Measurements from ENCODE around the gene FLVCR1. TPM values are rescaled to one million over a fixed set of nuclear protein-coding genes. Genes with fewer than 3 reads are reported as not detected.
A peak's percentile ranks its signal among the peaks of the same experiment; 100 is the strongest.
"Not testable (repeated sequence)": the region's sequence is repeated elsewhere in the genome, so short reads cannot be mapped to it uniquely, and the experiment has no call there.

Gene FLVCR1
- polyA plus RNA-seq, 4 donors = 16.1 to 34.9 (median 25.6) TPM

DNA sequence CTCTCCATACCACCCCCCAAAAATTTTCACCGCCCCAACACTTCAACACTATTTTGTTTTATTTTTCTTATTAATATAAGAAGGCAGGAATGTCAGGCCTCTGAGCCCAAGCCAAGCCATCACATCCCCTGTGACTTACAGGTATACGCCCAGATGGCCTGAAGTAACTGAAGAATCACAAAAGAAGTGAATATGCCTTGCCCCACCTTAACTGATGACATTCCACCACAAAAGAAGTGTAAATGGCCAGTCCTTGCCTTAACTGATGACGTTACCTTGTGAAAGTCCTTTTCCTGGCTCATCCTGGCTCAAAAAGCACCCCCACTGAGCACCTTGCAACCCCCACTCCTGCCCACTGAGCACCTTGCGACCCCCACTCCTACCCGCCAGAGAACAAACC lies 56.0 kb downstream of the FLVCR1 start:
- DNase-seq (ENCODE audit: low read depth in 4 of 4, low spot score in 2 of 4) = not testable (repeated sequence)

DNA sequence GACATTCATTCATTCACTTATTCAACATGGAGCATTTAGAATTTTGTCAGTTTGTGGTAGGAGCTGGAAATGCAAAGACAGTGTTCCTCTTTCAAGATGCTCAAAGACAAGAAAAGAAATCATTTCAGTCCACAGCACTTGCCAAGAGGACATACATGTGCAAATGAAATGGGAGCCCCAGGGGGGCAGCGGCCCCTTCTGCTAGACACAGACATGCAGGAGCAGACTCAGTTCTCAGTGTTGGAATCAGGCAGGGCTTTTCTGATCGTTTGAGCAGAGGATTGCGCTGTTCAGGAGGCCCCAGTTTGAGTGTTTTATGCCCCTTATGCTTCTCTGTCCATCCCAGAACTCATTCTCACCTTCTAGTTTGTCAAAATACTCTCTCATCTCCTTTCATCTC lies 56.7 kb downstream of the FLVCR1 start:
- no peak for DNase-seq (ENCODE audit: low read depth in 4 of 4, low spot score in 2 of 4)

DNA sequence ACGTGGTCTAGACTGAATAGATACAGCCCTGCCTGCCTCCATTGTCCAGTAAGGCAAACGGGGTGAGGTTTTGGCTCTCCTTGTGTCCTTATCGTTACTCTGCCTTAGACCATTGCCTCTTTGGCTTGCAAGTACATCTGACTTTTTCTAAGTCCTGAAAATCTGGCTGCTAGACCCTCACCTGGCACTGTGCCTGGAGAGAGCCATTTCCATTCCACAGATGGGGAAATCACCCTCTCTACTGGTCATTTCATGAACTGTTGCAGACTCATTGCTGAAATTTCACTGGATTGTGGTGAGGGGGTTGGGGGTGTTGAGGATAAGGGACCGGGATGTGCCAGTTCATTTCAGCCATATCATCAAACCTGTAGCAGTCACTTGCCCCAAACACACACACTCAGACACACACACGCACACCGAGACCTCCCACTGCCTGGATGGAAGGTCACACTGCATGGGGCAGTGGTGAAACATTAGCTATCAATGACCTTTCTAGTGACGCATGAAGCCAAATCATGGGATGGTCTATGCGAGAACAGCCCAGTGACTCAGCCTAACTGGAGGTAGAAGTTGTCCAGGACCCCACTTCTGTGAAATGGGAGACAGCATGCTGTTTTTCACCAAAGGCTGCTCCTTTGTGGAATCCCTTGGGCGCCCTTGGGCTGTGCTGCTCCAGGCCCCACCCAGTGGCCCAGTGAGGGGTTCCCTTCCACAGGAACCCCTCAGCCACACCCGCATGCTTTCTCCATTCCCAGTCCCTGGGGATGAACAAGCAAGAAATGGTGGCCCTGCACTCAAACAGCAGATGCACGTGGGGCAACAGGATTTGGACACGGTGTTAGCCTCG lies 57.4 kb downstream of the FLVCR1 start:
- peak in 2 of 4 donors; percentile 46 to 56 for DNase-seq (ENCODE audit: low read depth in 4 of 4, low spot score in 2 of 4)

DNA sequence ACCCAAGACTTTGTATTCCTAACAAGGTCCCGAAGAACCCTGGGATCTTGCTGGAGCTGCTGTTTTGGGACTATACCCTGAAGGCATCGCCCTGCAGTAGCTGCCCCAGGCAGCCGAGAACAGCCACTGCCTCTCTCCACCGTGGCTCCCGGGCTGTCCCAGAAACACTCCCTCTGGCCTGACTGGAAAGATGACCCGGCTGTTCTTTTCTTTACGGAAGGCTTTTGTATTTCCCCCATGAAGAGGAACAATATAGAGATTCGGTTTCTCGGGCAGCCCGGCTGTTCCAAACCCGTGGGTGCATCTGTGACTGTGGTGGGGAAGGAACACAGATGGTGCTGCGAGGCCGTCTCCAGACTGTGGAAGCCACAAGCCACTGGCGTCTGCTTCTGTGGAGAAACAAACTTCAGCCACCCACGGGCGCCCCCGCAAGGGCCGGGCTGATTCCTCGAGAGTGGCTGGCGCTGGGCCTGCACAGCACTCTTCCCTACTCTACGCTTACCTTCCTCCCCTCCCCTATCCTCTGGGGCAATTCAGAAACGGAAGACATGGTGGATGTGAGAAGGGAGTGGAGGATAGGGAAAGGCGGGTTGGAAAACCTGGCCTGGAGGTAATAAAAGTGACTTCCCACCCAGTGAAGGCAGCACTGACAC lies 58.5 kb downstream of the FLVCR1 start:
- peak in 2 of 4 donors; percentile 18 to 55 for DNase-seq (ENCODE audit: low read depth in 4 of 4, low spot score in 2 of 4)

DNA sequence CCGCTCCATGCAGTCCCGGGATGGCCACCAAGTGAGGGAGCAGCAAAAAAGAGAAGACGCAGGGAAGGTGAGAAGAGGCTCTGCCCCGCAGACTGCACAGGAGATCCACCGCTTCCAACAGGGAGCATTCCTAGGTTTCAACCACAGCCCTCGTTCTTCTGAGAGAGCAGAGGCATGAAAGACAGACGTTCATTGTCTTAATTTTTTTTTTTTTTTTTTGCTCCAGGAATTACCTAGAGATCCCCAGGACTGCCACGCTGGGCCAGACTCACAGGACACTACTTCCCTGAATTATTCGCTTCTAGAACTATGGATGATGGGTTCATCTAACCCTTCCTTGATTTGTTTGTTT lies 59.0 kb downstream of the FLVCR1 start:
- DNase-seq (ENCODE audit: low read depth in 4 of 4, low spot score in 2 of 4) = no peak

DNA sequence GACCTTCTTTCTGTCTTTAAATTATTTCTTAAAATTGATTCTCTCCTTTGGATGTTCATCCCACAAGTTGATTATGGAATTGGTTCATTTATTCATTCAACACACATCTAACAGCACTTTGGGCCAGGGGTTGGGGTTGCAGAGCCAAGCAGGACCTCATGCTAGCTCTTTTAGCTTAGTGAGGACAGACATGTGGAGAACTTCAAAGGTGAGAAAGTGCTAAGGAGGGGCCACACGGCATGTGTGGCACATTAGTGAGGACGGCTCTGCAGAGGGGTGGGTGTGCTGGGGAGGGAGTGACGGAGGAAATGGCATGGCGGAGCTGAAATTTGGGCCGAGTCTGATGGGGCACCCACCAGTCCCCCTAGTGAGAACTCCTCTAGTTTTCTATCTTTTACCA lies 59.8 kb downstream of the FLVCR1 start:
- DNase-seq (ENCODE audit: low read depth in 4 of 4, low spot score in 2 of 4) = no peak

DNA sequence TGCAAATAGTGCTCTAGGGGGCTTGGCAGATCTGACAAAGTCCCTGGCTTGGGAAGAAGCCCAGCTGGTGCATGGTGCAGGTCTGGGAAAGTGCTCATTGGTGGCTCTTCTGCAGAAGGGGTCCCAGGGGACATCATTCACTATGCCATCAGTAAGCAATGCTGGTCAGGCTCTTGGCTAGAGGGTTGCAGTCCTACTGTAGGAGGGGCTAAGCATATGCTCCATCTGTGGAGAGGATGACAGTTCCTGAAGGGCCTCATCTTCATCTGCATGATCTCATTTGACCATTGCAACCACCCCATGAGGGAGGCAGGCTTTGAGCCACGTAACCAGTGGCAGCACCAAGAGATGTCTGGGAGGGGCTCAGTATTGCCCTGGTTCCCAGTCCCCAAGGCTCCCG lies 60.7 kb downstream of the FLVCR1 start:
- no peak for DNase-seq (ENCODE audit: low read depth in 4 of 4, low spot score in 2 of 4)

DNA sequence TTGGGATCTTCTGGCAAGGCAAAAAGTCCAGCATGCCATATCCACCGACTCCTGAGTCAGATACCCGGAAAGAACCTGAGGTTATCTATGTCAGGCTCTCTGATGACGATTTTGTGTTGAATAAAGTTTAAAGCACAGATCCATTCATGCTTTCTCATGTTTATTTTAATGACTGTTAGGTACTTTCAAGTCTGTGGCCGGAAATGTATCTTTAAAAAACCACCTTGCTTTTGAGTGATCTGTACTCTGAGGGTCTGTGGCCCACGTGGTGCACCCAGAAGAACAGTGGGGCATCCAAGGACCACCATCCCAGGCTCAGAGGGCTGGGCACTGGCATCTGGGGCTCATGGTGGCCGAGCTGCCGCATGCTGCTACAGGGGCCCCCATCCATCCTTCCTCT lies 62.2 kb downstream of the FLVCR1 start:
- DNase-seq (ENCODE audit: low read depth in 4 of 4, low spot score in 2 of 4) = no peak

DNA sequence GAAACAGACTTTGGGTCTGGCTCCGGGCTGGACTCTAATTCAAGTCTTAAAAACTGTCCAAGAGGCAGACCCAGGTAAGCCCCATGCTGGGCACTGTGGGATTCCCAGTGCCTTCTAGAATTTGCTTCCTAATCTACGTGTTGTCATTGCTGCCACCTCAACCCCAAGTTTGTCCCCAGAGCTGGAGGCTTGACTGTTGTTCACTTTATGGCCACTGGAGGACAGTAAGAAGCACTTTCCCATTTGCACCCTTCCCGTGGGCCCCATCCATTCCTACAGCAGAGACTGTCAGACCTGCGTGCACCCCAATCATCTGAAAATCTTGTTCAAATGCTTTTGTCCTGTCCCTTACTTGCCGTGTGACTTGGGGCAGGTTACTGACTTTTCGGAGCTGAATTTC lies 62.8 kb downstream of the FLVCR1 start:
- DNase-seq (ENCODE audit: low read depth in 4 of 4, low spot score in 2 of 4) = no peak

DNA sequence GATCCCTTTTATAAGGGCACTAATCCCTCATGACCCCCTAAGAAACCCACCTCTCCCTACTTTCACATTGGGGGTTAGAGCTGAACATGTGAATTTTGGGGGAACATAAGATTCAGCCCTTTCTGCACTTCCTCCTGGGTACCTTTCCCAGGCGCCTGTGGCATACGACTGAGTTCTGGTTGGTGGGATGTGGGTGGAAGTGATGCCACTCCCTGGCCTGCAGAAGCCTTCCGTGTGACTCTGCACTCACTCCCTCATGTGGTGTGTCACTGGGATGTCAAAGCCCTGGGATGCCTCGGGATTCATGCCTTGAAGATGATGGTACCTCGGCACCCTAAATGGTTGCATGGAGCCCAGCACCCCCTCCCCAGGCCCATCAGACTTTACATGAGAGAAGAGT lies 63.9 kb downstream of the FLVCR1 start:
- DNase-seq (ENCODE audit: low read depth in 4 of 4, low spot score in 2 of 4) = no peak

DNA sequence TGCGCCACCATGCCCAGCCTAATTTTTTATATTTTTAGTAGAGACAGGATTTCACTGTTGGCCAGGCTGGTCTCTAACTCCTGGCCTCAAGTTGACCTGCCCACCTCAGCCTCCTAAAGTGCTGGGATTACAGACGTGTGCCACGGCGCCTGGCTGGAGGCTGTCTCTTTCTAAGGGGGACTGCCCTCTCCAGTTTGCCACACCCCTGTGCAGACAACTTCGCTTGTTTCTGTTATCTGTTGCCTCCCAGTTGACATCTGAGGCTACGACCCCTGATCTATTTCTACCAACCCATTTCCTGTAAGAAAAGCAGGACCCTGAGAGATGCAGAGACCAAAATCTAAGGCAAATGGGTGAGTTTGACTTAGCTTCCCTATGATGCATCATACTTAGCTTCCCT lies 68.3 kb downstream of the FLVCR1 start:
- no peak for DNase-seq (ENCODE audit: low read depth in 4 of 4, low spot score in 2 of 4)

DNA sequence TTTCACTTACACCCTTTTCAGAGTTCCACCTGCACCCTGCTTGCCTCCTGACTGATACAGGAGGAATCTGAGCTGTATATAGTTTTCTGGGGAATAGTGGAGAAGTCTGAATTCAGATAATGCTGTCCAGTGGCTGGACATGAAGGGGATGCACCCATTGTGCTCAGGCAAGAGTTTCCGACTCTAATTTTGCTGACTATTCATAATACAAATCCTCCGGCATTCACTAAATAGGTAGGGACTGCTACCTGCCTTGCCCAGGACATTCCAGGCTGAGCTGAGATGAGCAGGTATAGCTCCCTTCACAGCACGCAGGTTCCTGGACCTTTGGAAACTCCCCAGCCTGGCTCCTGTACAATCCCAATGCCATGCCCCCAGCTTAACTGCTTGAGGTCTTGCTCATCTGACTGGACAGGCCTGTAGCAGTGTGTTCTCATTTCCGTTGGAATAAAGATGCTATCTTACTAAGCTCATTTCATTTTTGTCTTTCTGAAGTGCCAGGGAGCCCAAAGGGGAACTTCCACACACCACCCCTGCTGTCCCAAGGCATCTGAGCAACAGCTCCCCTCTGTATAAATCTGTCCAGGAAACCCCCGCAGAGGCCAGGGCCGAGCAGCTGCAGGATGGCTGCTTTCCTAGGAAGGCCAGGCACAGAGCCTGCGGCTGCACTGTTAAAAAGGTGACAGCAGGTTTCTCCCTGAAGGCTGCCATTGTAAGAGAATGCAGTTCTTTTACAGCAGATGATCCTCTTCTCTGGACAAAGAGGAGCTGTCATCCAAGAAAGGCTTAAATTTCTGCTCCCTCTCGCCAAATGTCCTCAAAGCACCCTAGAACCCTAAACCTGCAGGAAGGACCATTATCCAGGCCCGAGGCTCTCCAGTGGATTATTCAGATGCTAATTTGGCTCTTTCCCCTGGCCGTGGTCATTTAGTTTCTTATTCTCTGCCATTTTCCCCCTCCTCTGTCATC lies 70.5 kb downstream of the FLVCR1 start:
- DNase-seq (ENCODE audit: low read depth in 4 of 4, low spot score in 2 of 4) = no peak

DNA sequence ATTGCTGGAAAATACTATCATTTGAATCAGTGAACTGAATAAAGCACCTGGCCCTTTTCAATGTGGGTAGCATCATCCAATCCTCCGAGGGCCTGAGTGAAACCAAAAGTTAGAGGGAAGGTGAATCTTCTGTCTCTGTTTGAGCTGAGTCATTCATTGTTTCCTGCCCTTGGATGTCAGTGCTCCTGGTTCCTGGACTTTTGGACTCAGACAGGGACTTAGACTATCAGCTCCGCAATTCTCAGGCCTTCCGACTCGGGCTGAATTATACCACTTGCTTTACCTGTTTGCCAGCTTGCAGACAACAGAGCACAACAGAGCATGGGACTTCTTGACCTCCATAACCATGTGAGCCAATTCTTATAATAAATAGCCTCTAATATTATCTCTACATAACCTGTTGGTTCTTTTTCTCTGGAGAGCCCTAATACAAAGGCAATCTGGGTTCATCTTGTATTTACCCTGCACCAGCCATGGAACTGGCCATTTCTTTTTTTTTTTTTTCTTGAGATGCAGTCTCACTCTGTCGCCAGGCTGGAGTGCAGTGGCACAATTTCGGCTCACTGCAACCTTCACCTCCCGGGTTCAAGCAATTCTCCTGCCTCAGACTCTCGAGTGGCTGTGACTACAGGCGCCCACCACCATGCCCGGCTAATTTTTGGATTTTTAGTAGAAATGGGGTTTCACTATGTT lies 73.1 kb downstream of the FLVCR1 start:
- DNase-seq (ENCODE audit: low read depth in 4 of 4, low spot score in 2 of 4) = no peak

DNA sequence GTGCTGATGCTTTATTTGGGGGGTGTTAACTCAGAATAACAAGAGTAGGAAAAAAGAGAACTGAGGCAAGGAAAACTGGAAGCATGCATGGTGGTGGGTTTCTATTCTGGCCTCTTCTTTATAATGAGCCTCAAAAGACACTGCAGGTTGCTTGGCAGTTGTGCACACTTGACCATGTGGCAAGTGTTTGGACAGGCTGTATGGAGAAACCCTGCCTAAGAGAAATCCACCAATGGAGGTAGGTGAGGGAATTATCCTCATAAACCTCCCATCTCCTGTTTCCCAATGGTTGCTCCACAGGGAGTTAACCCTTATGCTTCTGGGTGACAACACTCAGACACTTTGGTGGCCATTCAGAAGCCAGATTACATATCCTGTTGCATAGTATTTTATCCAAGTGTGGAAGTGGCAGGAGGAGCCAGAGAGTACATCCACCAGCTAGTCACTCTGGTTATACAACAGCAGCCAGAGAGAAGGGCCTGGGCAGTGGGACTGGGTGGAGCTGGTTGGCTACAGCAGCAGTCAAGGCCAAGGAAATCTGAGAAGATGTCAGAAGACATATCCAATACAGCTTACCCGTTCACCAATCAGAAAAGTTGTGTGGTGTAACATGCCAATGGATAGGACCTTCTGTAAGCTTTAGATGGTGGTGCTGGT lies 75.9 kb downstream of the FLVCR1 start:
- DNase-seq (ENCODE audit: low read depth in 4 of 4, low spot score in 2 of 4) = no peak

DNA sequence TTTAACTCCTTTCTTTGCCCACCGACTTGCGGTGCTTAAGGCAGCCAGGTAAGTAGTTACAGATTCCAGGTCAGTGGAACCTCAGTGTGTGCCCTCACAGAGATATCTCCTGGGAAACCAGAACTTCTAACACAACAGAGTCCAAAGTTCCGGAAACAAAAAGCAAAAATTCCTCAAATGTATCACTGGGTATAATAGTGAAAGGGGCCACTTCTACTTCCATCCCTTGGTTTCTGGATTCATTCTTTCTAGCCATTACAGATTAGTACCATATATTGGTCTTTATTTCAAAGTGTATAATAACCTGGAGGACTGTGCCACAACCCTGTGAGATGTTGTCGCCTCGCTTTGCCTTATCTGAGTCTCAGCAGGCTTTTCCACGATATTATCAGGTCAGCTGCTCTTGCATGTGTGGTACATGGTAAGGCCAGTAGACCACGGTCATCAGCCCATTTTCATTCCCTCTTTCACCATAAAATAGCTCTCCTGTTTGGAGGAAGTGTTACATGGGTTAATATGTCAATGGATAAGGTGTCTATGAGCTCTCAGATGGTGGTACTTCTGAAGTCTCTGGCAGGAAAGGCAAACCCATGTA lies 77.4 kb downstream of the FLVCR1 start:
- DNase-seq (ENCODE audit: low read depth in 4 of 4, low spot score in 2 of 4) = no peak

DNA sequence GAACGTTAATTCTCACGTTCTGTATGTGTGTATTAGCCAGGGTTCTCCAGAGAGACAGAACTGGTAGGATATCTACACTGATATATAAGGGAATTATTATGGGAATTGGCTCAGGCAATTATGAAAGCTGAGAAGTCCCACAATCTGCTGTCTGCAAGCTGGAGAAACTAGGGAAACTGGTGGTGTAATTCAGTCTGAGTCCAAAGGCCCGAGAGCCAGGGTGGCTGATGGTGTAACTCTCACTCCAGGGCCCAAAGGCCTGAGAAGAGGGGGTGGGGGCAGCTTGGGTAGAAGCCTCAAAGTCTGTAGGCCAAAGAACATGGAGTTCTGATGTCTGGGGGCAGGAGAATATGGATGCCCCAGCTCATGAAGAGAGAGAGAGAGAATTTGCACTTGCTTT lies 79.0 kb downstream of the FLVCR1 start:
- no peak for DNase-seq (ENCODE audit: low read depth in 4 of 4, low spot score in 2 of 4)

DNA sequence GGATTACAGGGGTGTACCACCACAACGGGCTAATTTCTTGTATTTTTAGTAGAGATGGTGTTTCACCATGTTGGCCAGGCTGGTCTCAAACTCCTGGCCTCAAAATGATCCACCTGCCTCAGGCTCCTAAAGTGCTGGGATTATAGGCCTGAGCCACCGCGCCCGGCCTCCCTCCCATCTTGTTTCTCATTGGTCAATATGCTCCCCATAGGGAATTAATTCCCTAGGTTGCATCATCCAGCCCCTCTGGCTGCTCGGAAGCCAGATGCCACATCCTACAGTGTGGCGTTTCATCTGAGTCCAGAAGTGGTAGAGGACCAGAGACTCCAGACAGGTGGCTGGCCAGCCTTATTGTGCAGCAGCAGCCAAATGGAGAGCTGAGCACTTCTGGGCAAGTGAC lies 80.8 kb downstream of the FLVCR1 start:
- no peak for DNase-seq (ENCODE audit: low read depth in 4 of 4, low spot score in 2 of 4)

DNA sequence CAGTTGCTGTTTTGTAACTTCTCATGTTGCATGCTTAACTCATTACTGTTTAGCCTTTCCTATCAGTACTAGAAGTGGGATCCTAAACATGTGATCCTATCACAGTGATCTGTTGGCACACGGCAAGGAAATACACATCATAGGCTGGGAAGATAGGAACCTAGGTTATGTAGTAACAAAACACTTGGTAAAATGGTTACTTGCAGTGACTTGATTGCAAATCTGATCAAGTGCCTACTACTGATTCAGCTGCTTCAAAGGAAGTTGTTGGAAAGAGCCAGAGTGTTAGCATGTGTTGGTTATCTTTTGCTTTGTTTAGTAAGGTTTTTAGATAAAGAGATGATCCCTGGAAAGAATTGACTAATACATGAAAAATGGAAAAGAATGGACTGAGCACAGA lies 83.4 kb downstream of the FLVCR1 start:
- no peak for DNase-seq (ENCODE audit: low read depth in 4 of 4, low spot score in 2 of 4)

DNA sequence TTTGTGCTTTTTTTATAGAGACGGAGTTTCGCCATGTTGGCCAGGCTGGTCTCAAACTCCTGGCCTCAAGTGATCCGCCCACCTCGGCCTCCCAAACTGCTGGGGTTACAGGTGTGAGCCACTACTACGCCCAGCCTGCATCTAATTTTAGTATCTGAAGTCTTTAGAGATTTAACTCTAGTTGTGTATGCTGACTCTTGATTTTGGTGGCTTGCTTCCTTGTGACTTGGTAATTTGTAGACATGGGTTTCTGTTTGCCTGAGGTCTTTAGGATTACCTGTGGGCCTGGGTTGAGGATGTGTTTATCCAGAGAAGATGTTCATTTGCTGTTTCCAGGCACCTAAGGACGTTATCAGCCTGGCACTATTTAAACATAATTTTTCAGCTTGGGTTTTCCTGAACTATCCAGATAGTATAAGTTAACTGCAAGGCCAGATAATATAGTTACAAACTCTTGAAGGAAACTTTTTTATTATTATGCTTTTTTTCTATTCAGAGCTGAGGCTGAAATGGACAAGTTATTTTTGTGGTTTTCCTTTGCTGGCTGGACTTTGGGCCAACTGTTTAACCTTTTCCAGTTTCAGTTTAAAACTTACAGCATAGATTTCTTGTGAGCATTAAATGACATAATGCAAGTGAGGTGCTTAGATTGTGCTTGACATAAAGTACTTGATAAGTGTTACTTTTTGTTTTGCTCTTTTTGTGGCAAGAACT lies 84.8 kb downstream of the FLVCR1 start:
- DNase-seq (ENCODE audit: low read depth in 4 of 4, low spot score in 2 of 4) = no peak

Data from left renal cortex interstitium (tissue), 4 donors.